Cerebellar cortex (tissue), 1 donor: ENCODE results near the gene GJC1.
A peak's percentile ranks its signal among the peaks of the same experiment; 100 is the strongest.

Experiments used
- DNase-seq: peaks from one replicate; pipeline ENCODE4 v3.0.0-alpha.2; 2015; ENCODE audit warnings: low spot score

The GJC1 gene

DNA sequence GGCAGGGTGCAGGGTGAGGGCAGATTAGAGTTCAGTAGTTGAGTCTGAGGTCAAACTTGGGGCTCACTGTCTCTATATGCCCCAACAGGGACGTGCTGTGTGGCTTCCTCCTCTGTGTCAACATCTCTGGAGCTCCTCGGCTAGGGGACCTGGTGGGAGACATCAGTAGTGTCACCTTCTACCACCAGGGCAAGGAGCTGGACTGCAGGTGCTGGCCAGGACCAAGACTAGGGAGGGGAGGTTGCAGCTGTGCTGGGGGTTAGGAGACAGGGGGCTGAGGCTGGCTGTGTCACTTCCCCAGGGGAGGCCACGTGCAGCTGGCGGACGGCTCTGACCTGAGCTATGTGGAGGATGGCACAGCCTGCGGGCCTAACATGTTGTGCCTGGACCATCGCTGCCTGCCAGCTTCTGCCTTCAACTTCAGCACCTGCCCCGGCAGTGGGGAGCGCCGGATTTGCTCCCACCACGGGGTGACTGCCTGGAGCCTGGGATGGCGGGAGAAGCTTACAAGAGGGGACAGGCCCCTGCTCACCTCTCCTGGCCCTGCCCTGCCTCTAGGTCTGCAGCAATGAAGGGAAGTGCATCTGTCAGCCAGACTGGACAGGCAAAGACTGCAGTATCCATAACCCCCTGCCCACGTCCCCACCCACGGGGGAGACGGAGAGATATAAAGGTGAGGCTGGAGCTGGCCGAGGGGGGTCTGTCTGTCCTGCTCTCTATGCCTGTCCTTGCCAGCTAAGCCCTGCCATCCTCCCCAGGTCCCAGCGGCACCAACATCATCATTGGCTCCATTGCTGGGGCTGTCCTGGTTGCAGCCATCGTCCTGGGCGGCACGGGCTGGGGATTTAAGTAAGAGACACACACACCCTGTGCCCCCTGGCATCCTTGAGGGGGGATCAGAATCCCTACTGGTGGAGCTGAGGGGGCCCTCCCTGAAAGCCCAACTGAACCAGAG lies 52.4 kb downstream of the GJC1 start:
- no peak for DNase-seq

- no peak for DNase-seq
These were observed 53.3 kb downstream of the GJC1 start for GRCh38 chr17:44776628-44777393.

DNA sequence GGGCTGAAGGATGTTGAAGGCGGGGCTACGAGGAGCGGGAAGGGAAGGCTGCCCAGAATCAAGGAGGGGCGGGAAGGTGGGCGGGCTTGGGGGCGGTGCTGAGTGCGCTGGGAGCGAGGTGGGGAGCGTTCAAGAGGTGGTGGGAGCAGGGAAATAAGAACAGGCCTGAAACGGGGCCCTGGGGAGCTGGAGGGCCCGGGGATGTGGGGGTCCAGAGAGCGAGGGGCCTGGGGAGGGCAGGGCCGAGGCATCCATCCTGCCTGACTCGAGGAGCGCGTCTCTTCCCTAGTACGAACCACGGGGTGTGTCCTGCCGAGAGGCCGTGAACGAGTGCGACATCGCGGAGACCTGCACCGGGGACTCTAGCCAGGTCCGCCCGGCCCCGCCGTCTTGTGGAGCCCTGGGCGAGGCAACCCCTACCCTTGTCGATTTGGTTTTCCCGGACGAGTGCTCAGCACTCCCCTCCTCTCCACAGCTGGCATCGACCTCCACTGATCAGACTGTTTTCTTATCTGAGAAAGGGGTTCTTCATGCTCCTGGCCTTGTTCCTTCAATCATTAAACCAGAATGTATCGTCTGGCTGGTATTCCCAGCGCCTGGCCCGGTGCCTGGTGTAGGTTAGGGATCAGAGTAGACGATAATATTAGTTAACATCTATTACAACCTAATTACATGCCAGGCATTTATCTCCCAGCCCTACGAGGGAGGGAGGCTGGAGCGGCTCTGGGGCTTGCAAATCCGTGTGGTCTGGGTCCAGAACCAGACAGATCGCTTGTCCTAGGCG lies 54.1 kb downstream of the GJC1 start:
- DNase-seq, result no peak

- DNase-seq, result peak; percentile 100
These were observed 54.8 kb downstream of the GJC1 start for GRCh38 chr17:44775136-44775837.

- DNase-seq, result peak; percentile 89
These were observed 55.6 kb downstream of the GJC1 start for GRCh38 chr17:44774271-44775135.

DNA sequence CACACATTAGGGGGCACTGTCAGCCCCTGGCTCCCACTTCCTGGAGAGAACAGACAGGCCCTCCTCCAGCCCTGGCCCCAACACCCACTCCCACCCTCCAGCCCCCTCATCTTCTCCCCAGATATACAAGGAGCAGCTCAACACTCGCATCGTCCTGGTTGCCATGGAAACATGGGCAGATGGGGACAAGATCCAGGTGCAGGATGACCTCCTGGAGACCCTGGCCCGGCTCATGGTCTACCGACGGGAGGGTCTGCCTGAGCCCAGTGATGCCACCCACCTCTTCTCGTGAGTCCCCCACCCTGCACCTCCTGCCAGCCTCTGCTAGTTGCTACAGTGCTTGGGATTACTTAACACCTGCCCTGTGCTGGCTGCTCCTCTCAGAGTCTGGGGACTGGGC lies 56.9 kb downstream of the GJC1 start:
- DNase-seq, result no peak

DNA sequence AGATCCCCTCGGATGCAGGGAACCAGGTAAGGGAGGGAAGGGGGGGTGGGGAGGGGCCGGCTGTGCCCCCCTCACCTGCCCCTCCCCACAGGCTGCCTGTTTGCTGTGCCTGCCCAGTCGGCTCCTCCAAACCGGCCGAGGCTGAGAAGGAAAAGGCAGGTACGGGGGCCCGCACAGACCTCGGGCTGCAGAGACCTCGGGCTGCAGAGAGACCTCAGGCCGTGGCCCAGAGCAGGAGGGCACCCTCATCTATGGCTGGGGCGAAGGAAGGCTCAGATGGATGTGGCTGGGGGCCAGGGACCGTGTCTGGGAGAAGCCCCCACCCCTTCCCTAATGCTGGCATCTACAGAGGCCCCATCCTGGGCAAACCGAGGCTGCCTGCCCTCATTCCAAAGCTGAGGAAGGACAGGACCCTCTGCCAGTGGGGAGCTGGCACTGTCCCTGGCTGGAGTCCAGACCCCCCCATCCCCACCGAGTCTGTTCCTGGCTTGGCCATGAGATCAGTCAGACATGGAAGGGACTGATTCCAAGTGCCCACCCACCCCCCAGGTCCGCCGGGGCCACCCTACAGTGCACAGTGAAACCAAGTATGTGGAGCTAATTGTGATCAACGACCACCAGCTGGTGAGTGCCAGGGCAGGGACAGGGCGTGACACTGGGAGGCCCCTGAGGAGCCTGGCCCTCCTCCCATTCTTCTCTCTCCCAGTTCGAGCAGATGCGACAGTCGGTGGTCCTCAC lies 57.6 kb downstream of the GJC1 start:
- DNase-seq, result no peak

GRCh38 chr17:44770166-44770925 lies 59.7 kb downstream of the GJC1 start:
- no peak for DNase-seq

GRCh38 chr17:44769647-44770084 lies 60.4 kb downstream of the GJC1 start:
- DNase-seq, result no peak

- DNase-seq, result no peak
These were observed 60.9 kb downstream of the GJC1 start for GRCh38 chr17:44769230-44769629.

GRCh38 chr17:44768505-44769142 lies 61.5 kb downstream of the GJC1 start:
- DNase-seq, result no peak

GRCh38 chr17:44767493-44767892 lies 62.6 kb downstream of the GJC1 start:
- DNase-seq, result no peak

- DNase-seq, result no peak
These were observed 63.6 kb downstream of the GJC1 start for GRCh38 chr17:44766409-44767038.

GRCh38 chr17:44765965-44766364 lies 64.1 kb downstream of the GJC1 start:
- DNase-seq, result no peak

- DNase-seq, result no peak
These were observed 66.9 kb downstream of the GJC1 start for GRCh38 chr17:44763170-44763569.

DNA sequence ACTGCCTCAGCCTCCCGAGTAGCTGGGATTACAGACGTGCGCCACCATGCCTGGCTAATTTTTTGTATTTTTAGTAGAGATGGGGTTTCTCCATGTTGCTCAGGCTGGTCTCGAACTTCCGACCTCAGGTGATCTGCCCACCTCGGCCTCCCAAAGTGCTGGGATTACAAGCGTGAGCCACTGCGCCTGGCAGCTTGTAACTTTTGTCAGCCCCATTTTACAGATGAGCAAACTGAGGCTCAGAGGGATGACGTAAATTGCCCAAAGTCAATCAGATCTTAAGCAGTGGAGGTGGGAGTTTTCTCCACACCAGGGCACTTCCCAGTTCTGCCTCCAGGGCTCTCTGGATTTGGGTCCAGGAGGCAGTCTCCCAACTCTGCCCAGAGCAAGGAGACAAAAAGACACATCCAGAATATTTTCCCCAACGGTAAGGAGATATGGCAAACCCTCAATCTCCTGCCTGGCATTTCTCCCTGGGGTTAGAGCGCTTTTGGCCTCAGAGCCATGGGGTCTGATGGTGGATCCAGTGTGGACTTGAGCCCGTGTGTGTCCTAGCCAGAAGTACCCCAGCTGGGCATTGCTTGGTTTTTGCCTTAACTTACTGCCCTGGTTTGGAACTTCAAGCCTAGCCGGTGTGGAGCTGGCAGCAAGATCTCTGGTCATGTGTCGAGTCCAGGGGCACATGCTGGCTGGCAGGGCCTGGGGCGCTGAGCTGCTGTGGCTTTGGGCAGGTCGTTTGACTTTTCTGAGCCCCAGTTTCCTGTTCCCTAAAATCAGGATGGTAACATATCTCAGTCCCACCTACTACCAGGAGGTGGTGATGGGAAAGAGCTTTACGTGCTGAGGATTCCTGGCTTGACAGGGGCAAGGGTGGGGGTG lies 67.9 kb downstream of the GJC1 start:
- no peak for DNase-seq
